Stimulated activated CD4-positive, alpha-beta T cell treated with anti-CD3 and anti-CD28 coated beads, Interleukin-1b, Interleukin-23, amount 100 ng/mL, for 48 hours (primary cell): ENCODE measurements around the gene IDI2.
A peak's percentile ranks its signal among the peaks of the same experiment; 100 is the strongest.

Experiments used
- DNase-seq: peaks from one replicate; pipeline ENCODE4 v3.0.0-alpha.2; 2020

Gene IDI2

DNA sequence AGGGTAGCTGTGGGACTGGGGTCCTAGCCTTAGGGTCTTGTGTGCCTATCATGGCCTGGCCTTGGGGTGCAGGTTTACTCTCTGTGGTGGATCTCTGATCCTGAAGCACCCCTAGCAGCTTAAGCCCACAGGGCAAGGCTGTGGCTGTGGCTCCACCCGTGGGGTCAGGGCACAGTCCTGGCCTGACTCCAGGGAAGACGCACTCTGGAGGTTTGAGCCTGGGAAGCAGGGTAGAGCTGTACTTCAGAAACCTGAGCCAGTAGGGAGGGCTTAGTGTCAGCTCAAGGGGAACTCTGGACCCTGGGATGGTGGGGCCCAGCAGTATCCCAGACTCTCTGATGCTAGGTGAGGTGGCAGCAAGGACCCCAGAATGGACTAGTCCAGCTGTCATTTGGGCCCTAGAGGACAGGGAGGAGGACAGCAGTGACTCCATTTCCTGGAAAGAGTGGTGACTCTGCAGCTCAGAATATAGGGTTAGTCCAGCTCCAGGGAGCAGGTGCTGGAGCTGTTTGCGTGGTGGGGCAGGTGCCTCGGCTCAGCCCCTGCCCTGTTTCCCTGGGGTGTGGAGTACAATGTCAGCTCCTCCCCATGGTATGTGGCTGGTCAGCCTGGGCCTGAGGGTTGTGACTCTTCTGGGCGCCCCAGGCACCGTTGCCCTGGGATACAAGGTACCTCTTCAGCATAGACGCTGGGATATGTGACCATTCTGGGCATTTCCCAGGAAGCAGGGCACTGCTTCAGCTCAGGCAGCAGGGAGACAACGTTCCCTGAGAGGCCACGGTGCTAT is 21.6 kb downstream of the IDI2 start:
- DNase-seq, result no peak

DNA sequence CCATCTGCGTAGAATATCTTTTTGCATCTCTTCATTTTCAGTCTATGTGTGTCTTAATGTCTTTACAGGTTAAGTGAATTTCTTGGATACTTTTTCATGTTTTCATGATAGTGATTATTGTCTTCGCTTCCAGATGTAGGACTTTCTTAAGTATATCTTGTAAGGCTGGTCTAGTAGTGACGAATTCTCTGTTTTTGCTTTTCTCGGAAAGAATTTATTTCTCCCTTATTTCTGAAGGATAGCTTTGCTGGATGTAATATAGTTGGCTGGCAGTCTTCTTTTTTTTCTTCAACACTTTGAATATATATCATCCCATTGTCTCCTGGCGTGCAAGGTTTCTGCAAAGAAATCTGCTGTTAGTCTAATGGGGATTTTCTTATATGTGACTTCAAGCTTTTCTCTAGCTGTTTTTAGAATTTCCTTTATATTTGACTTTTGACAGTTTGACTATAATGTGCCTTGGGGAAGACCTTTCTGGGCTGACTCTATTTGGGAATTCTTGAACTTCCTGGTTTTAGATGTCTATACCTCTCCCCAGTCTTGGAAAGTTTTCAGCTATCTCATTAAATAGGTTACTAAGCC is 23.1 kb downstream of the IDI2 start:
- DNase-seq, result no peak

DNA sequence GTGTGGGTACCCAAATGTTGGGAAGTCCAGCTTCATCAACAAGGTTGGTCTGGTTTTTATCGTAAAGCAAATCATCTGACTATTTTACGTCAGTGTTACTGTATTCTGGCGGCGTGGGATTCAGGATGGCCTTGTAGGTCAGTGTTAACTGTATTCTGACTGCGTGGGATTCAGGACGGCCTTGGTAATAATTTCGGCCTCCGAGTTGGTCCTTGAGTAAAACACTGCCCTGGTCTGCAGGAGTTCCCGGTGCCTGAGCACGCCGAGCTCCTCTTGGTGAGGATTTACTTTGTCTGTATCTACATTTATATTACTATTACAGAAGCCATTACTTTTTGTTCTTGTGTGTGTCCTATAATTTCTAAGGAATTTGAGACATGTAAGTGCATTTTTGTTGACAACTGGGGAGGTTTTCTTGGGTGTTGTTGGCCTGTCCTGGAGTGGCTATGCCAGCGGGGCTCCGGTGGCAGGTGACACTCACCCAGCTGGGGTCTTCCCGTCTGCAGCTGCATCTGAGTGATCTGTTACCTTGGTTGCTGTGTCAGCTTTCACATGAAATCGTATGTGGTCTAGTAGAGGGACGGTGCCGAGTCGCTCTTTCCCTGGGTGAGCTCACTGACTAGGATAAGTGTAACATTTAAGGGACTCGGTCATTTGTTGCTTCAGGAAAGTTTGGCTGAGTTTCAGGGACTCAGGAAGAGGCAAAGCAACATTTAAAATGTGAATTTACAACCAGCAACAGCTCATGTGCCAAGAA is 28.2 kb downstream of the IDI2 start:
- DNase-seq, result no peak

DNA sequence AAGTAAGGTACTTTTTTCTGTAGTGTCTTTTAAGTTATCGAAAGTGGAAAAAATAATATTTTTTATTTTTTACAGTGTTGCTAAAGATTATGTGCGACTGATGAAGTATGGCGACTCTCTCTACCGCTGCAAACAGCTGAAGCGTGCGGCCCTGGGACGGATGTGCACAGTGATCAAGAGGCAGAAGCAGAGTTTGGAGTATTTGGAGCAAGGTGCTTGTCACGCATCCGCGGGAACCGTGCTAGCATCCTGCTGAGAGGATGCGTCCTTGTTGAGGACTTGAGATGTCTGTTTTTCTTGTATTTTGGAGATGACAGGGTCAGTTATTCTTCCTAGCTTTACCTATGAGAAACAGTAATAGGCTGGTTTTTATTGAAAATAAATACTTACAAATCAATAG is 29.6 kb downstream of the IDI2 start:
- DNase-seq, result no peak

DNA sequence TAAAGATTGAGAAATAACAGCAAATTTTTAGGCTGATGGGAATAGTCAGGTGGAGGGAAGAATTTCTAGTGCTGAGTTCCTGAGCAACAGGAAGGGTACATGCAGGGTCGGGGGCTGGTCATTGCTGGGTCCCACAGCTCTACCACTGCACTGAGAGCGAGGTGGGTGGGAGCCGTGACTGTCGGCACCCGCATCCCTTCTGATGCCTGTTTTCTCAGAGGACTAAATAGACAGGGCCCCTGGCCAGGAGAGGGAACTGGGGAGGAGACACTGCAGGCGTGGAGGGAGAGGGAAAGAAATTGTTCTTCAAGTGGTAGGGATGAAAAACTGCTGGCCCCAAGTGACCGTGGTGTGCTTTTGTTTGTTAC is 30.1 kb downstream of the IDI2 start:
- DNase-seq, result no peak

DNA sequence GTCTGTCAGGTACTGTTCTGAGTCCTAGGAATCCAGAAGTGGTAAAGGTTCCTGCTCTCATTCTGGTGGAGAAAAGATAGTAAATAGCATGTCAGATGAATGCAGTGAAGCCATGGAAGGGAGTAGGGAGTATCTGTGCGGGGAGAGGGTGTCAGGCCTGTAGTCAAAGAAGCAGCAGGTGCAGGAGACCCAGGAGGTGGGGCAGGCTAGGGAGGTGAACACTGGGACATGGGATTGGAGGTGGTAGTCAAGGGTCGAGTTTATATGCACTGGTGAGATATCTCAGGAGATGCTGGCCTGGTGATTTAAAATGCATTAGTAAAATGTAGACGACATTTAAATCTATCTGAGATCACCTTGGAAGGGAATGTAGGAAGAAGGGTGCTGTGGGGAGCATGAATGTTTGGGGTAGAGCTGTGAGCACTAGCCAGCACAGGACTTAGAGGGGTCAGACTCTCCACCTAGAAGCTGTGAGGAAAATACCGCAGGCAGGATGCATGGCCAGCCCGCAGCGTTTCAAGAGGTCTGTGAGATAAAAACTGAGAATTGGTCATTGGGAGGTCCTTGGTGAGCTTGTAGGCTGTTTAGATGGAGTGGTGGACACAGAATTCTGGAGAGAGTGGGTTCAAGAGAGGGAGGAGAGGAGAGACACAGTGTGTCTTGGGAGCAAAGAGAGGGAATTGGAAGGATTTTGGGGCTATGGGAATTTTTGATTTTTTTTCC is 30.7 kb downstream of the IDI2 start:
- no peak for DNase-seq

DNA sequence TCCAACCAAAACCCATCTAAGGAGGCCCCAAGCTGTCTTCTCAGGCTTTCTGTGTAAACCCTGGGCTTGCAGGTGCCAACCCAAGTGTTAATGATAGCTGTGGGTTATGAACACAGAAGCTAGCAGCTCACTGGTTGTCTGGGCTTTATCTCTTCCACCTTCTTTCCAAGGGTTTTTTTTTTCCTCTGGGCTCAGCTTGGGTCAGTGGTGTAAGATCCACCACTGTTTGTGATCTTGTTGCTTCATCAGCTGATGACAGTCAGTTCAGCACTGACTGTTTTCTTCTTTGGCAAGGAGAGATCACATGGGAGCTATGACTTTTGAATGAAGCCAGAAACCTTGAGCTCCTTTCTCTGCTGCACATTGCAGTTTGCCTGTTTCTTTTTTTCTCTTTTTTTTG is 32.8 kb downstream of the IDI2 start:
- DNase-seq, result no peak

DNA sequence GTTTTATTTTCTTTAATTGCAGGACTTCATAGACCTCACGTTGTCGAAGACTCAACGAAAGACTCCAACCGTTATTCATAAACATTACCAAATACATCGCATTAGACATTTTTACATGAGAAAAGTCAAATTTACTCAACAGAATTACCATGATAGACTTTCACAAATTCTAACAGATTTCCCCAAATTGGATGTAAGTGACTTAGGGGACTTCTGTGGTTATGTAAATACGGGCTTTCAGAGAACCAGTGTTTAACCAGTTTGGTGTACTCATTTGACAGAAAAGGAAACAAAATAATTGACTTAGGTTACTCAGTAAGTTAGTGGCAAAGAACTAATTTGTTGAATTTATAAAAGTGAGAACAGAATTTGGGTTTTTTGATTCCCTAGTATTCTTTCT is 33.2 kb downstream of the IDI2 start:
- DNase-seq, result no peak

DNA sequence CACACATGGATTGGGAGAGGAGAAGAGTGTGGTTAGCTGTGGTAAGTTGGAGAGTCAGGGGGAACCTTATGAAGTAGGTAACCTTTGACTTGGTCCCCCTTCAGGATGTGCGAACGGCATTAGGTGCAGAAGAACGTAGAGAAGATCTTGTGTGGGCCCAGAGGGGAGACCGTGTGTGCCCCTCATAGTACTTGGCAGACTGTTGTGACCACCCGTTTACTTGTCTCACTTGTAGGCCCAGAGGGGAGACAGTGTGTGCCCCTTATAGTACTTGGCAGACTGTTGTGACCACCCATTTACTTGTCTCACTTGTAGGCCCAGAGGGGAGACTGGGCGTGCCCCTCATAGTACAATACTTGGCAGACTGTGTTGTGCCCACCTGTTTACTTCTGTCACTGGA is 34.9 kb downstream of the IDI2 start:
- no peak for DNase-seq

DNA sequence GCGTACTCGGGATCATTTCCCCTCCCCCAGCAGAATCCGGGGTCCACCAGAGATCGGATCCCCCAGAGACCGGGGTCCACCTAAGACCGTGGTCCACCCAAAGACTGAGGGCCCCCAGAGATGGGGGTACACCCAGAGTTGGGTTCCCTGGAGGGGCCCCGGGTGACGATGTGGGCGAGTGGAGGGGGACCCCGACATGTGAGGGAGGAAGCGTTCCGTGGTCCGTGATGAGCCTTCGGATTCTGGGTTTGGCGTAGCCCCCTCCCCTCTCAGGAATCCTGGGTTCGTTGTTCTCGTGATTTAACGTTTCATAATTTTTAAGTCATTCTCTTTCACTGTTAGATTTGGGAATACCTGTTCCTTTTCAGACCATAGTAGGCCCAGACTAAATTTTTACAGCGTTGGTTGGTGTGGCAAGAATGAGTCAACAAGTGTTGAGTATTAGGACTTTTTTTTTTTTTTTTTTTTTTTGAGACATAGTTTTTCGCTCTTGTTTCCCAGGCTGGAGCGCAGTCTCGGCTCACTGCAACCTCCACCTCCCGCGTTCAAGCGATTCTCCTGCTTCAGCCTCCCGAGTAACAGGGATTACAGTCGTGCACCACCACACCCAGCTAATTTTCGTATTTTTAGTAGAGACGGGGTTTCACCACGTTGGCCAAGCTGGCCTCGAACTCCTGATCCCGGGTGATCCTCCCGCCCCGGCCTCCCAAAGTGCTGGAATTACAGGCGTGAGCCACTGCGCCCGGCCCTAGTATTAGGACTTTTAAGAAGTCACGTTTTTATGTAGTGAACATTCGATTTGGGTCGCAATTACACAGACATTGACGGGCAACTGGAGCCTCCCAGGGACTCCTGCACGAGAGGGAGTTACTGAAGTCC is 36.8 kb downstream of the IDI2 start:
- peak; percentile 15 for DNase-seq

DNA sequence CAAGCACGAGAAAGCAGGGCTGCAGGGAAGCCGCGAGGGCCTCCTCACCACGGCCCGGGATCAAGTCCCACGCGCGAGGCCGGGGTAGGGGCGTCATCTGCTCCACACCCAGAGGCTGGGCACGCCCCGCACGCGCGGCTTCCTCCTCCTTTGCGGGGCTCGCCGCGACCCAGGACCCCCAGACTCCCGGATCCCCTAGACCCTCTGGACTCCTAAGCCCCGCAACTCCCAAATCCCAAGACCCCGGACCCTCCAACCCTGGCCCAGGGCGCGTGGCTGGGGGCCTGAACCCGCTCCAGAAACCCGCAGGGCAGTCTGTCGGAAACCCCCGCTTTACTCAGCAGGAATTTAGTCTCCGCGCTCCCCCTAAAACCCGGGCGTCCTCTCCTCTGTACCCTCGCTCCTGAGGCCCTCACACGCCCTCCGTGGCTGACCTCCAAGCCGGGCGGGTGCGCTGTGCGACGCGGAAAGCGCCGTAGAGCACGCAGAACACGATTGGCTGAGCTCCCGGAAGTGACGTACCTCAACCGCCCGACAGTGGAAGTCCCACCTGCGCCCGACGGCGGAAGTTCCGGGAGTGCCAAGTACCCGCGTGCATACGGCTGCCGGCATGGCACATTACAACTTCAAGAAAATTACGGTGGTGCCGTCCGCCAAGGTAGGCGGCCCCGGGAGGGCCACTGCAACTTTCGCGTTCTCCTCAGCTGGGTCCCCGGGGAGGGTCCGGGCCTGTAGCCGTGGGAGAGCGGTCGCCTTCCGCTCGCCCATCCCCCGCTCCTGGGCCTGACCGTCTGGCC is 37.6 kb downstream of the IDI2 start, which contains the start of gene GTPBP4:
Gene GTPBP4, plus strand, starts transcription at position 565 of the 797 bp plus-strand sequence. Its CDS starts 46 bp downstream, at position 611.
- DNase-seq, result peak; percentile 97

DNA sequence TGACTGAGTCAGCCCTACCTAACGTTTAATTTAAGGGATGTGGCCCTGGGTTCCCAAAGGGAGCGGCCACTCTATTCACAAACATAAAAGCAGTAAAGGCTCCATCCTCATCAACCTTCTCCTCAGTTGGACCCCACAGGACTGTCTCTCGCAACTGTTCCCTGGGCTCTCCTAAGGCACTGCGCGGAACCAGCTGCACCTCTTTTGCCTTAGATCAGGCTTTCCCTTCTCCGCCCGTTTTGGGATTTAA is 38.1 kb downstream of the IDI2 start:
- no peak for DNase-seq

DNA sequence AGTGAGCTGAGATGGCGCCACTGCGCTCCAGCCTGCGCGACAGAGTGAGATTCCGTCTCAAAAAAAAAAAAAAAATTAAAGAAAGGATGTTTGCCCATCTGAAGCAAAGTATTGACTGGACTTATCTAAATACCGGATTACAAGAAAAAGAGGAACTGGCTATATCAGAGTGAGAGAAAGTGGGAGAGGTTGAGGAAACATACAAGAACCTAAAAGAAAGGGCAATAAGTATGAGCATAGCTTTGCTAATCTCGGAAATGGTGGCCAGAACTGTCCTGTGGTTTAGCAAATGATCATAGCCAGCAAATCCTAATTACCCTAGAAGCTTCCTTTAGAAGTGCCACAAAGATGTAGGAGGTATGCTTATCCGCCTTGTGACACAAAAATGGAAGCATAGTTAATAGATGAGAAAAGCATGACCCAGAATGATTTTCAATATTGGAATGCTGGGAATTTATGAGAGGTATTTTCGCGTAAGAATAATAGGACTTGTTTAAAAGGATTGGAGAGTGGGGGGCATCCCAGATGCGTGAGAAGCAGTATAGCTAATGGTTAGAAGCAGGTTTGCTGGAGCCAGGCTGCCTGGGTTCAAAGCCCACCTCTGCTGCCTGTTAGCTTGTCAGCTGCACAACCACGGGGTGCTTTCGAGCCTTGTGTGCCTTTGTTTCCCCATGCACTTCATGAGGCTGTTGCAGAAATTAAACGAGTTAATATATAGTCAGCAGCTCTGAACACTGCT is 38.6 kb downstream of the IDI2 start:
- DNase-seq, result no peak

DNA sequence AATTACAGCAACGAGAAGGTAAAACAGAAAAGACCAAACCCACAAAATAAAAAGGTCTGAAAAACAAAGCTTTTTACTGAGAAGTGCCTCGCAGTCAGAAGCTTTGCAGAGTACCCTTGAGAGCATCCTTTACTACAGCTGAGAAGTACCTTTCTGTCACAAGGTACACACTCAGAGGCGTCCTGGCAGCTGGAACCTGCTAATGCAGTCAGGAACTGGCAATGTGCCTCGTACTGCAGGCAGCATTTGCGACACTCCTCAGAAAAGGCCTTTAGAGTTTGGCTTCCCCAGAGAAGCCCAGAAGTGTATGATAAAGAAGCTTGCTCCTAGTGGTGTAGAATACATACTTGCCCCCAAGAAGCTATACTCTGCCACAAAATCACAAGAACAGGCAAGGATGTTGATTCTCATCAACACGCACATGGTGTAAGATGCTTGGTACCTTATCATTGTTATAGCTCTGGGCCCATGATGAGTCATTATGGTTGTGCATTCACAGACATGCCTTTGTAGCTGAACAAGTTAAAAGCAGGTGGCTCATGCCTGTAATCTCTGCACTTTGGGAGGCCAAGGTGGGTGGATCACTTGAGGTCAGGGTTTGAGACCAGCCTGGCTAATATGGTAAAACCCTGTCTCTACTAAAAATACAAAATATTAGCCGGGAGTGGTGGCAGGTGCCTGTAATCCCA is 39.4 kb downstream of the IDI2 start:
- DNase-seq, result peak; percentile 11

DNA sequence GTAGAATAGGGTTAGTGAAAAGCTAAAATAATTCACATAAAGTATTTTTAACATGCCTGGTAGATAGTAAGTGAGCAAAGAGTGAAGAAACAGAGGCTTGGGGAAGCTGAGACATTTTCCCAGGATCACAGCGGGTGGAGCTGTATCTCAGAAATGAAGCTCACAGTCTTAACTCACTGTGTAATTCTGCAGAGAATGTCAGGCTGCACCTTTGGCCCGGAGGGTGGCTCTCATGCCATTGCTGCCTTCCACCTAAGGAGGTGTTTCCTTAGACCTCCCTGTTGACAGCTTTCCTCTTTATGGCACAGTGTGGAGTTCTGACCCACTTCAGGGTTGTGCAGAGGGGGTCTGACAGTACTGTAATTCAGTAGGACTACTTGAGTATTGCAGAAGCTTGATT is 40.3 kb downstream of the IDI2 start:
- no peak for DNase-seq

DNA sequence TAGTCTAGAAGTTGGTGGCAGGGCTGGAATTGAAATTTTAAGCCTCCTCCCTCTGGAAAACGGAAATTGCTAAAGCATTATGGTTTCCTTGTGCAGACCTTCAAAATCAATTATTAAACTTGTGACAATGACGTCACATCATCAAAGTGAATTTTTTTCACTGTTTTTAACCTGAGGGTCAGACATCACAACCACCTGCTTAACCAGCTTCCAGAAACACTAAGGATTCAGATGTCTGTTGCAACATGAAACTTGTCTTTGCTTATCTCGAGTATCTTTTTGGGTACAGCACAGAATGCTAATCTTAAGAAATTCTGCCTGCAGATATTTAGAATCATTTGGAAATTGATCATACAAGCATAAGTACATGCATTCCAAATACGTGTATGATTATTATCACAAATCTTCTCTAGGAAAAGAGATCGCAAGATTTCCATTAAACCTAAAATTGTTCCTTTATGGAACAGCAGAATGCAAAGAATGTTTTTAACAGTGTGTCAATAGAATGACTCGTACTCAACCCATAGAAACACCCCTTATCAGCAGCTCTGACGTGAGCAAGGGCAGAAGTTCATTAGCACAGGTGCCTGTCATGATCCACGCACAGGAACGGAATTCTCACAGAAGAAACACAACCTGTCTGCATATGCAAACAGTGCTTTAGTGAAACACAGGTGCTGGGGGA is 41.5 kb downstream of the IDI2 start:
- no peak for DNase-seq

DNA sequence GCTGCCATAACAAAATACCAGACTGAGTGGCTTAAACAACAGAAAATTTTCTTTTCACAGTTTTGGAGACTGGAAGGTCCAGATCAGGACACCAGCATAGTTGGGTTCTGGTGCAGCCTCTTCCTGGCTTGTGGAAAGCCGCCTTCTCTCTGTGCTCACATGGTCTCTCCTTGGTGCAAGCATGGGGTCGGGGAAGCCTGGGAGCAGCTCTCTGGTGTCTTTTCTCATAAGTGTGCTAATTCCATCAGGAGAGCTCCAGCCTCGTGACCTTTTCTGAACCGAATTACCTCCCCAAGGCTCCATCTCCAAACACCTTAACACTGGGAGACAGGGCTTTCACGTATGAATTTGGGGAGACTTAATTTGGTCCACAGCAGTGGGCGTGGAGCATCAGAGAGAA is 42.3 kb downstream of the IDI2 start:
- DNase-seq, result no peak

DNA sequence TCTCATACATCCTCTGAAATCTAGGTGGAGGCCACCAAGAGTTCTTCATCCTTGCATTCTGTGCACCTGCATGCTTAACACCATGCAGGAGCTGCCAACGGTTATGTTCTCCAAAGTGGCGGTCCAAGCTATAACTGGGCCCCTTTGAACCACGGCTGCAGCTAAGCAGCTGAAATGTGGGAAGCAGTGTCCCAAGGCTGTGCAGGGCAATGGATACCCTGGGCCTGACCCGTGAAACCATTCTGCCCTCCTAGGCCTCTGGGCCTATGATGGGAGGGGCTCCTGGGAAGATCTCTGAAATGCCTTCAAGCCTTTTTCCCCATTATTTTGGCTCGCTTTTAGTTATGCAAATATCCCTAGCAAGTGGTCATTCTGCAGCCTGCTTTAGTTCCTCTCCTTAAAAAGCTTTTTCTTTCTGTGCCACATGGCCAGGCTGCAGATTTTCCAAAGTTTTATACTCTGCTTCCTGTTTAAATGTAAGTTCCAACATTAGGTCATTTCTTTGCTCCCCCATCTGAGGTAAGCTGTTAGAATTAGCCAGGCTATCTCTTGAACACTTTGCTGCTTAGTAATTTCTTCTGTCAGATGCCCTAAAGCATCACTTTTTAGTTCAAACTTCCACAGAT is 45.1 kb downstream of the IDI2 start:
- DNase-seq, result no peak

DNA sequence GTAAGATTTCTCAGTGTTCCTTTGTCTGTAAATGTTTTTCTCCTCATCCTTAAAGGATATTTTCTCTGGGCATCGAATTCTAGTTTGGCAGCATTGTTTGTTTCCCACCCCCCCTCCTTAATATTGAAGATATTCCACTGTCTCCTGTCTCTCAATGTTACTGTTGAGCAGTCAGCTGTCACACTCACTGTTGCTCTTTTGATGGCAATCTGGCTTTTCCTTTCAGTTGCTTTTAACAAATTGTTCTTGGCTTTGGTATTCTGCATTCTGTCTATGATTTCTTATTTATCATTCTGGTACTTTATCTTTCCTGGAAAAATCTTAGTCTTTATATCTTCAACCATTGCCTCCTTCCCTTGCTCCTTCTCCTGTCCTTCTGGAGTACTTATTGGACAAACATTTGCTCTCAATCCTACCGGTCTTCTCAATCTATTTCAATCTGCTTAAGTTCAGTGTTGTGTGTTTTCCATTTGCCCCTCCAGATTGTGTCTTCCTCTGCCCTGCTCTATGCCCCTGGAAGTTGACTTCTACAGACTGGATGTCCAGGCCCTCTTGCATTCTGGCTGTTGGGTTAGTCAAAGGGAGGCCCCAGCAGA is 46.7 kb downstream of the IDI2 start:
- no peak for DNase-seq
